Right lobe of liver (tissue), 6 donors: ENCODE data around the gene TNS3. TPM values are rescaled to one million over a fixed set of nuclear protein-coding genes. Genes with fewer than 3 reads are reported as not detected.

Experiments
- ATAC-seq, 4 donors: fragments of 200-7000 bp; cut with Tn5 transposase; one replicate each; pipeline ENCODE4 v1.9.1; 2020; ENCODE audit warnings: mild to moderate bottlenecking in 4 of 4, moderate library complexity in 4 of 4
- DNase-seq, 3 donors: peaks; one replicate each; pipeline ENCODE4 v3.0.0-alpha.2; 2020
- H3K27ac ChIP-seq, 3 donors: fragments of 200-600 bp; one replicate each; pipeline ENCODE4 v1.8.0; 2022
- H3K27me3 ChIP-seq, 2 donors: fragments of 200-600 bp; one replicate each; pipeline ENCODE4 v1.8.0; 2022
- H3K36me3 ChIP-seq, 4 donors: fragments of 200-600 bp; sonication (generic) in 1 of 4; one replicate each; pipeline versions ENCODE4 v1.5.1 to v1.8.0; 2017 to 2022; ENCODE audit warnings: control low read depth in 1 of 4
- H3K4me1 ChIP-seq, 4 donors: fragments of 200-600 bp; sonication (generic) in 1 of 4; one replicate each; pipeline versions ENCODE4 v1.5.1 to v1.8.0; 2017 to 2022; ENCODE audit warnings: control low read depth in 1 of 4
- H3K4me3 ChIP-seq, 3 donors: fragments of 200-600 bp; one replicate each; pipeline ENCODE4 v1.8.0; 2022
- H3K9me3 ChIP-seq, 4 donors: fragments of 200-600 bp; sonication (generic) in 1 of 4; one replicate each; pipeline versions ENCODE4 v1.5.1 to v1.8.0; 2017 to 2022; ENCODE audit warnings: control low read depth in 1 of 4
- CTCF ChIP-seq, 4 donors: fragments of 200-600 bp in 3 of 4; fragments of 450-650 bp in 1 of 4; IDR thresholded peaks; one replicate each; pipeline versions ENCODE4 v1.5.1 to v1.8.0; 2016 to 2022; ENCODE audit warnings: antibody characterized with exemption in 4 of 4, mild to moderate bottlenecking in 2 of 4
- POLR2A ChIP-seq: fragments of 450-650 bp; IDR thresholded peaks from one replicate; pipeline ENCODE4 v1.6.1; 2017; ENCODE audit warnings: antibody characterized with exemption, mild to moderate bottlenecking
- WGBS: methylation state at CpG from one replicate; pipeline ENCODE4 v1.1.6; 2018; ENCODE audit warnings: low coverage, low lambda C conversion rate; ENCODE audit not compliant: insufficient coverage; ENCODE audit errors: missing lambda C conversion rate; 5-methylcytosine and 5-hydroxymethylcytosine counted together
- intact Hi-C, 2 donors: fragments of 100-400 bp; cut with DNase I; formaldehyde crosslinking; loops; one replicate each; pipeline versions ENCODE4 v1.11.2 to v1.14.1; 2022
- total RNA-seq, 6 experiments: library from RNA; depleted of rRNA in 2 of 6; stranded (reverse); fragments of >200 nt in 2 of 6; fragmentation: NEBNext Ultra II Directional in 3 of 6; extraction: Animal tissue kit (Norgen Biotek cat#: 25700) in 3 of 6; gene quantifications; one replicate each; pipeline versions ENCODE4 v1.1.0 to v1.2.4, GENCODE V29; 2016 to 2023
- donor health status: DM: no; HTN: yes; CAD: no.
- donor health status: DM: no; HTN: no; CAD: no.
- donor health status: DM: no; HTN: no; CAD: no.
- donor health status: DM: no; HTN: yes; CAD: no.
- donor health status: DM: no; HTN: yes; CAD: no.

The TNS3 gene
- total RNA-seq, 6 experiments from 2014 or later, result 51.2 to 95.0 (median 58.4) TPM

- WGBS, result 81% methylated on average over 7 of the region's 7 CpGs
- H3K9me3 ChIP-seq, result no peaks in the 10 kb centered on the region
- no peak overlapping the region for H3K4me3 ChIP-seq
- peaks cover 0 to 66% (median 32%) of the 10 kb centered on the region in 4 donors for H3K36me3 ChIP-seq
- ATAC-seq (no peak), DNase-seq (no peak)
- intact Hi-C loops, result no loop called here
- TF ChIP-seq CTCF (IDR thresholded peaks at IDR 0.05), result no peak
- TF ChIP-seq POLR2A, result no peak
- no peaks in the 10 kb centered on the region for H3K27me3 ChIP-seq
- no peaks in the 10 kb centered on the region for H3K4me1 ChIP-seq
- no peak overlapping the region for H3K27ac ChIP-seq
These were observed 286.3 kb downstream of the TNS3 start for GRCh38 chr7:47295606-47296005.

DNA sequence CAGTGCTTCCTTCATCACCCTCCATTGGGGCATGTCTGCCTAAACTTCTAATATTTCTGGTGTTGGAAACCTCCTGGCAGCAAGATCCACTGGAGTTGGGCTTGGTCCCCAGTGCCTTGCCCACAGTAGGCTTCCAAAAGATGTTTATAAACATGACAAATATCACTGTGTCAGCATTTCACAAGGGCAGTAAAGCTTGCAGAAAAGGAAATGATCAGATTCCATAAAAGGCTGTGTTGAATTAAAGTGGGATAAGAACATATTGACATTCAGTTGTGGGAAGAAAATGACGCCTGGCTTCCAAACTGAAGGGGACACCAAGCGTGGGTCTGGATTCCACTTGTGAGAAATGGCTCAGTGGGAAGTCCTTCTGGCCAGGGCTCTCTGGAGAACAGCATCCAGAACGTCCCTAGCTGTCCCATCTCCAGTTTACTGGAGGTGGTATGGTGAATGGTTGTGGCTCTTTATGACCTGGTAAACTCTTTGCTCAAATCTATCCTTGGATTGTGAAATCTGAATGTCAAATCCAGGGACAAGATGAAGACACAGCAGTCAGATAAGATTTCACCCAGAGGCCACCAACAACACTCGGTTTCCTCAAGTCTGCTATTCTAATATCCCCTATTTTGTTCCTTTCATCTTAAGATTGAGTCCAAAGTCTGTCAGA lies 287.2 kb downstream of the TNS3 start:
- intact Hi-C loops, result no loop called here
- H3K27ac ChIP-seq, result no peak overlapping the region
- 61% methylated on average over 2 of the region's 4 CpGs for WGBS

DNA sequence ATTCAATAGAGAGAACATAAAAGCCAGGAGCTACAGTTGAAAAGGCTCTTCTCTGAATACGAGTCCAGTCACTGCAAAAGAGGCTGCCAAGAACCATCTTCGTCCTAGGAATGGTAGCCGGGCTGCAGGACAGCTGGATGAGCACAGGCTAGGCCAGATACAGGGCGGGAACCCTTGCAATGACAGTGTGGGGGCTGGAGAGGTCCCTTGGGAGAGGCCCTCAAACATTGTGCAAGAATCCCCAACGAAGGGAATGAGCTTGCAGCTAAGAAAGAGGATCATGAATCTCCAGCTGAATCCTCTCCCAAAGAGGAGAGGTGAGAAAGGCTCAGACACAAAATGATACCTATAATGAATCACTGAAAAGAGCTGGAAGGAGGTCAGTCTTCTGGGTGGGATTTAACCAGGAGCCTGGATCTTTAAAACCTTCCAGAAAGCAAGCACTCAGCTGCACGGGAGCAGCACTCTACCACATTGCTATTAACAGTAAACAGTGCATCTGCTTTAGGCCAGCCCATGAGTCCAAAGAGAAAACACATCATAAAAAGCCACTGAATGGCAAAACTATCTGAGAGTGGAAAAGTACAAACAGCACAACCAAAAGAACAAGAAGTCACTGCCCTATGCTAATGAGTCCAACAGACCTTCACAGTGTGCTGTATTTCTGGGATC lies 287.9 kb downstream of the TNS3 start:
- no peak for DNase-seq
- Histone ChIP-seq H3K27ac (peak overlapping the region in 1 of 3 donors; percentile 10), H3K27me3 (no peaks in the 10 kb centered on the region), H3K9me3 (no peaks in the 10 kb centered on the region), H3K4me3 (no peak overlapping the region), H3K4me1 (no peaks in the 10 kb centered on the region), H3K36me3 (peaks cover 0 to 64% (median 29%) of the 10 kb centered on the region in 4 donors)
- 55% methylated on average over 5 of the region's 6 CpGs for WGBS
- intact Hi-C loops, result no loop called here
- ATAC-seq, result peak; percentile 9 to 42 (median 26)
- TF ChIP-seq CTCF (IDR thresholded peaks at IDR 0.05), result no peak
- no peak for TF ChIP-seq POLR2A

More for the DNA sequence above, 287.2 kb downstream of the TNS3 start:
- no peak for TF ChIP-seq POLR2A
- no peak for TF ChIP-seq CTCF (IDR thresholded peaks at IDR 0.05)
- Histone ChIP-seq H3K36me3 (peaks cover 0 to 64% (median 32%) of the 10 kb centered on the region in 4 donors), H3K9me3 (no peaks in the 10 kb centered on the region), H3K4me3 (no peak overlapping the region), H3K27me3 (no peaks in the 10 kb centered on the region), H3K4me1 (no peaks in the 10 kb centered on the region)
- ATAC-seq, result no peak
- DNase-seq, result no peak

DNA sequence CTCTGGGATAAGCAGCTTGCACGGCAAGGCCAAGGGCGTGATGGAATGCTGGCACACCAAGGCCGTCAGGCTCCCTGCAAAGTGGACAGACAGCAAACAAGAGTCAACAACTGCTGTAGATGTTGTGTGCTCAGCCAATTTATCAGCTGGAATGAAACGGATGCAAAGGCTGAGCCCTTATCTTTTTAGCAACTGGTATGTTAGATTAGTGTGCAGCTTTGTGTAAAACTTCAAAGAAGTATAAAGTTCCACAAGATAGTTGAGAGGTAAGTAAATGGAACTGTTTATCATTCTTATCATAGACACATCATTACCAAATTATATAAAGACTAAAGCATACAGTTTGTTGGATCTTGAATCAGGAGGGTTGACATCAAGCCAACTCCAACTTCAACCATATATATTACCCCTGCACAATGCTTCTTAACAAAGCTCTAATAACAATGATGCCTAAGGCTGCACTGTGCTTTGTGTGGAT lies 289.0 kb downstream of the TNS3 start:
- WGBS, result 37% methylated on average over 4 of the region's 4 CpGs
- peaks cover 0 to 75% (median 31%) of the 10 kb centered on the region in 4 donors for H3K36me3 ChIP-seq
- TF ChIP-seq CTCF (IDR thresholded peaks at IDR 0.05), result no peak
- TF ChIP-seq POLR2A, result no peak
- H3K4me1 ChIP-seq, result no peaks in the 10 kb centered on the region
- intact Hi-C loops, result no loop called here
- no peaks in the 10 kb centered on the region for H3K27me3 ChIP-seq
- H3K4me3 ChIP-seq, result no peak overlapping the region
- ATAC-seq, result peak; percentile 11 to 49 (median 16)
- no peak for DNase-seq
- H3K9me3 ChIP-seq, result no peaks in the 10 kb centered on the region
- H3K27ac ChIP-seq, result no peak overlapping the region
